GM12801 (cell line): ENCODE results near the gene SOSTDC1.

Experiments used
- CTCF ChIP-seq: IDR thresholded peaks from one replicate; pipeline ENCODE4 v1.5.1; 2011; ENCODE audit warnings: control low read depth; ENCODE audit not compliant: insufficient read length; ENCODE audit errors: extremely low read depth

Gene SOSTDC1

GRCh38 chr7:16484453-16485158 lies 19.1 kb upstream of the SOSTDC1 start:
- TF ChIP-seq CTCF: no peak

GRCh38 chr7:16479591-16479990 lies 14.1 kb upstream of the SOSTDC1 start:
- no peak for TF ChIP-seq CTCF

GRCh38 chr7:16479161-16479560 lies 13.6 kb upstream of the SOSTDC1 start:
- no peak for TF ChIP-seq CTCF

DNA sequence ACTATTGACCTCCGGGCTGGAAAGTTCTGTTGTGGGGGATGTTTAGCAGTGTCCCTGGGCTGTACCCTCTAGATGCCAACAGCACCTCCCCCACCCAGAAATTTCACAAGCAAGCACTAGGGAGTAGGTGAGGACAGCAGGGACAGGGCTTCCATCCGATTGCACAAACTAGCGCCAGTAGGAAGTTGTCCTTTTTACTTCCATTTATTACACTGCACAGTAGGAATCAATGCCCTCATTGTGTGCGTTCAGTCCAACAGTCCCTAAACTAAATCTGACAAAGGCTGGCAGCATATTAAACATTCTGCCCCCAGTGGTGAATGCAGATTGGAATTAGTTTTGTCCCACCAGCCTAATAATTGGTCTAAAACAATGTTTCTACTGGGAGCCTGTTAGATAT lies 6.4 kb upstream of the SOSTDC1 start:
- no peak for TF ChIP-seq CTCF

GRCh38 chr7:16463949-16464715 lies 1.4 kb downstream of the SOSTDC1 start:
- no peak for TF ChIP-seq CTCF

- no peak for TF ChIP-seq CTCF
Measured at GRCh38 chr7:16463520-16463919, 2.0 kb downstream of the SOSTDC1 start.

DNA sequence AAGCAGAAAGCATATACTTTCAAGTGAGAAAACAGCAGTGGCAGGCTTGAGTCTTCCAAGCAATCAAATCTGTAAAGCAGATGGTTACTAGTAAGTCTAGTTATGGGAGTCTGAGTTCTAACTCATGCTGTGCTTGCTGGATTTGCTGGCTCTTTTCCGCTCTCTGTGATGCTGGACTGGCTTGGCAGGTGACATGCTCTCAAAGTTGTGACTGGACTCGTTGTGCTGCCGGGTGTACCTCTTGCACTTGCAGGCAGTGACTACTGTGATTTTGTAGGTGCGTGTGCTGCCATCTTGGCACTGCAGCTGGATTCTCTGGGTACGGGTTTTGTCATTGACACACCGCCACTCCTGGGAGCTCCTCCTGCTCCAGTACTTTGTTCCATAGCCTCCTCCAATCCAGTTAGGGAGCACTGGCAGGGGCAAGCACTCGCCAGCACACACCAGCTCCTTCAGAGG lies 3.1 kb downstream of the SOSTDC1 start:
- no peak for TF ChIP-seq CTCF
